22Rv1 (cell line): ENCODE data around the gene CAMTA1.

Experiments used
- ZFX ChIP-seq: fragments of 450-650 bp; IDR thresholded peaks from 2 replicates; pipeline ENCODE4 v1.6.1; 2017; ENCODE audit warnings: antibody characterized with exemption, borderline replicate concordance
- TF ChIP-seq, protein P1 (sequence below): fragments of 450-650 bp; IDR thresholded peaks from 2 replicates; pipeline ENCODE4 v1.5.1; 2017; ENCODE audit warnings: mild to moderate bottlenecking

DNA sequence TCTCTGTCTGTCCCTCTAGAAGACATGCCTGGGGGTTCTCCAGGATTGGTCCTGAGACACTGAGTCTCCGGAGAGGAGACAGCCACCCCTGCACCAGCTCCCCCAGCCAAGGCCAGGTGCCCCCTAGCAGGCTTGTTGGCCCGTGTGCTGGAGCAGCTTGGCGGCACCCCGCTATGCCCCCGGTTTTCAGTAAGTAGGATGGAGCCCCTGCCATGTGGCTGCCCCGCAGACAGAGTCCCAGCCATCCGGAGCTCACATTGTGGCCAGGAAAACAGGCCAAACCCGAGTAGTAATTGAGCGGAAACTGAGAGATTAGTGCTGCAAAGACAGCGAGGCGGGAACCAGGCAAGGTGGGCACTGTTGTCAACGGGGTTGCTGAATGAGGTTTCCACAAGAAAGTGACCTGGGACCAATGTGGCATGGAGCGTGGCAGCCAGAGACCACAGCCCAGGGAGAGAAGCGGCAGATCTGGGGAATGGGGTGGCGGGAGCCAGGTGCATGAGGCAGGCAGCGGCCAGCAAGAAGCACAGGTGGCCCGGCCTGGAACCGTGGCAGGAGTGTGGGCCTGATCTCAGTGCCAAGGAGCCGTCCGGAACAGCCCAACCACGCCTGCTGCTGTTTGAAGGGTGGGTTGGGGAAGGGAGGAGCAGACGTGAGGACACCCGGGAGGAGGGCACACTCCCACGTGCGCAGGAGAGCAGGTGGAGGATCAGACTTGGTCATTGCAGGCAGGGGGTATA lies 848.4 kb downstream of the CAMTA1 start:
- TF ChIP-seq, protein P1, sequence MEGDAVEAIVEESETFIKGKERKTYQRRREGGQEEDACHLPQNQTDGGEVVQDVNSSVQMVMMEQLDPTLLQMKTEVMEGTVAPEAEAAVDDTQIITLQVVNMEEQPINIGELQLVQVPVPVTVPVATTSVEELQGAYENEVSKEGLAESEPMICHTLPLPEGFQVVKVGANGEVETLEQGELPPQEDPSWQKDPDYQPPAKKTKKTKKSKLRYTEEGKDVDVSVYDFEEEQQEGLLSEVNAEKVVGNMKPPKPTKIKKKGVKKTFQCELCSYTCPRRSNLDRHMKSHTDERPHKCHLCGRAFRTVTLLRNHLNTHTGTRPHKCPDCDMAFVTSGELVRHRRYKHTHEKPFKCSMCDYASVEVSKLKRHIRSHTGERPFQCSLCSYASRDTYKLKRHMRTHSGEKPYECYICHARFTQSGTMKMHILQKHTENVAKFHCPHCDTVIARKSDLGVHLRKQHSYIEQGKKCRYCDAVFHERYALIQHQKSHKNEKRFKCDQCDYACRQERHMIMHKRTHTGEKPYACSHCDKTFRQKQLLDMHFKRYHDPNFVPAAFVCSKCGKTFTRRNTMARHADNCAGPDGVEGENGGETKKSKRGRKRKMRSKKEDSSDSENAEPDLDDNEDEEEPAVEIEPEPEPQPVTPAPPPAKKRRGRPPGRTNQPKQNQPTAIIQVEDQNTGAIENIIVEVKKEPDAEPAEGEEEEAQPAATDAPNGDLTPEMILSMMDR, result no peak
- no peak for TF ChIP-seq ZFX
